Retinal pigment epithelial cell (primary cell): ENCODE measurements around the gene LINGO3.

ENCODE experiments used
- DNase-seq: peaks from one replicate; pipeline ENCODE4 v3.0.0-alpha.2; 2010; ENCODE audit warnings: low read depth
- H3K4me3 ChIP-seq: 2 replicates; pipeline ENCODE4 v1.5.1; 2011; ENCODE audit warnings: mild to moderate bottlenecking, low read length, control low read depth, moderate library complexity
- TF ChIP-seq, protein P1 (sequence below): conservative IDR thresholded peaks from 2 replicates; pipeline ENCODE4 v1.5.1; 2011; ENCODE audit warnings: low read depth, low read length, control low read depth, inconsistent platforms

Gene LINGO3

GRCh38 chr19:2334426-2334825, 26.5 kb upstream of the LINGO3 start:
- DNase-seq: no peak
- no peak overlapping the region for H3K4me3 ChIP-seq
- TF ChIP-seq, protein P1, sequence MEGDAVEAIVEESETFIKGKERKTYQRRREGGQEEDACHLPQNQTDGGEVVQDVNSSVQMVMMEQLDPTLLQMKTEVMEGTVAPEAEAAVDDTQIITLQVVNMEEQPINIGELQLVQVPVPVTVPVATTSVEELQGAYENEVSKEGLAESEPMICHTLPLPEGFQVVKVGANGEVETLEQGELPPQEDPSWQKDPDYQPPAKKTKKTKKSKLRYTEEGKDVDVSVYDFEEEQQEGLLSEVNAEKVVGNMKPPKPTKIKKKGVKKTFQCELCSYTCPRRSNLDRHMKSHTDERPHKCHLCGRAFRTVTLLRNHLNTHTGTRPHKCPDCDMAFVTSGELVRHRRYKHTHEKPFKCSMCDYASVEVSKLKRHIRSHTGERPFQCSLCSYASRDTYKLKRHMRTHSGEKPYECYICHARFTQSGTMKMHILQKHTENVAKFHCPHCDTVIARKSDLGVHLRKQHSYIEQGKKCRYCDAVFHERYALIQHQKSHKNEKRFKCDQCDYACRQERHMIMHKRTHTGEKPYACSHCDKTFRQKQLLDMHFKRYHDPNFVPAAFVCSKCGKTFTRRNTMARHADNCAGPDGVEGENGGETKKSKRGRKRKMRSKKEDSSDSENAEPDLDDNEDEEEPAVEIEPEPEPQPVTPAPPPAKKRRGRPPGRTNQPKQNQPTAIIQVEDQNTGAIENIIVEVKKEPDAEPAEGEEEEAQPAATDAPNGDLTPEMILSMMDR: no peak

DNA sequence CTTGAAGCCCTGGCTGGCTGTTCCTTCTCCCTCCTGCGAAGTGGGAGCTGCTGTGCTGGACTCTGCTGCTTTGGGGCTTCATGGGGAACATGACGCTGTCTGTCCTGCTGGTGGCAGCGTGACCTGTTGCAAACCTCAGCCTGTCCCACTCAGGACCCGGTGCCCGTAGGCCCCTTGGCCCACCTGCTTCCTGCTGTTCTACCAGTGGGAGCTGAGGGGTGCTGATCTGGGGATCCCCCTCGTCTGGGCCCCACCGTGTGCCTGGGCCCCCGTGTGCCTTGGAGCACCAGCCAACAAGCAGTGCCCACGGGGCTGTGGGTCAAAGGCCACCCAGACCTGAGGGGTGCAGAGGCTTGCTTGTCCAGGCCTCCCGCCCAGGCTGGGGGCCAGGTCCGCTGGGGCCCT, 25.9 kb upstream of the LINGO3 start:
- no peak overlapping the region for H3K4me3 ChIP-seq
- TF ChIP-seq, protein P1: peak; percentile 23
- DNase-seq: no peak

- H3K4me3 ChIP-seq: no peak overlapping the region
- DNase-seq: no peak
- TF ChIP-seq, protein P1: no peak
Observed at GRCh38 chr19:2333027-2333806, 25.3 kb upstream of the LINGO3 start.

- no peak overlapping the region for H3K4me3 ChIP-seq
- TF ChIP-seq, protein P1: no peak
- DNase-seq: no peak
Observed at GRCh38 chr19:2332341-2333026, 24.5 kb upstream of the LINGO3 start.

GRCh38 chr19:2331601-2332246, 23.8 kb upstream of the LINGO3 start:
- H3K4me3 ChIP-seq: no peak overlapping the region
- no peak for DNase-seq
- TF ChIP-seq, protein P1: no peak

GRCh38 chr19:2330632-2331284, 22.8 kb upstream of the LINGO3 start:
- H3K4me3 ChIP-seq: no peak overlapping the region
- TF ChIP-seq, protein P1: no peak
- no peak for DNase-seq
